HG02938 (cell line): ENCODE results near the gene CACNB4.

Source experiments
- ATAC-seq: cut with Tn5 transposase; IDR thresholded peaks from one replicate; pipeline ENCODE4 v1.9.1; 2021; ENCODE audit warnings: mild to moderate bottlenecking, moderate library complexity; ENCODE audit not compliant: unreplicated experiment

Gene CACNB4

DNA sequence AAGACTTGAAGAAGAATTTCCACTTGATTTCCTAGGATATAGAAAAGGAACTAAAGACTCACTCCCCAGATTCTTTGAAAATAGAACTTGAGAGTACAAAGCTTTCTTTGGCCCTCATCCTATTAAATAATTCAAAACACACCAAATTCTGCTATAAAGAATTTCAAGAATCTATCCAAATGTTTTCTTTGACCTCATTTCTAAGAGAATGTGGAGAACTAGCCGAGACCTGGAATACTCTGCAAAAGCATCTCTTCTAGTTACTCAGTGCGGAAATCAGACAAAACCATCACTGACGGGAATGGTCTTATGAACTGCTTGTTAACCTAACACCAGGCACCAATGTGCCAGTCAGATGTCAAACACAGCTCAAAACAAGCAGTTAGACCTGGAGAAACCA, 226.4 kb downstream of the CACNB4 start:
- ATAC-seq = no peak

GRCh38 chr2:151869291-151869690, 229.6 kb downstream of the CACNB4 start:
- ATAC-seq = no peak

GRCh38 chr2:151862700-151863099, 236.1 kb downstream of the CACNB4 start:
- ATAC-seq = peak; percentile 99

GRCh38 chr2:151861174-151861573, 237.7 kb downstream of the CACNB4 start:
- ATAC-seq = no peak

DNA sequence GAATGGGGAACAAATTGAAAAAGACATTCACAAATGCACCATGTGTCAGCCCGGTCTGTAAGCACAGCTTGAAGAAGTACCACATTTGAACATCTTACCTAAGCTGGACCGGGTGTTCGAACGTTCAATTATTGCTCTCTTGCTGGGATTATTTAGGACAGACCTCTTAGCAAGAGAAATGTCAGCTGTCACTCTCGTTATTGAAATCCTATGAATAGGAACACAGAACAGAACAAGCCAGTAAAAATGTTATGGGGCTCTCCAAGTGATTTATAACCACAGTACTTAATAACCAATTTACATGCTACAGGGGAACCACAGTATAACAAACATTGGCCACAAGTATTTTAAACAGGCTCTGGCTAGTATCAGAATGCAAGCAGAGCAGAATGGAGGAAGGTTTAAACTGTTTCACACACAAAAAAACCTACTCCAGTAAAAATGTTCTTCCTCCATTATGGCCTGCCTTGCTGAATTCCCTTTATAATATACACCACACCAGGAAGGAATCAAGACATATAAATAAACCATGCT, 238.2 kb downstream of the CACNB4 start:
- ATAC-seq = no peak

- ATAC-seq = no peak
Observed at GRCh38 chr2:151860210-151860609, 238.6 kb downstream of the CACNB4 start.

GRCh38 chr2:151857650-151858049, 241.2 kb downstream of the CACNB4 start:
- ATAC-seq = no peak

DNA sequence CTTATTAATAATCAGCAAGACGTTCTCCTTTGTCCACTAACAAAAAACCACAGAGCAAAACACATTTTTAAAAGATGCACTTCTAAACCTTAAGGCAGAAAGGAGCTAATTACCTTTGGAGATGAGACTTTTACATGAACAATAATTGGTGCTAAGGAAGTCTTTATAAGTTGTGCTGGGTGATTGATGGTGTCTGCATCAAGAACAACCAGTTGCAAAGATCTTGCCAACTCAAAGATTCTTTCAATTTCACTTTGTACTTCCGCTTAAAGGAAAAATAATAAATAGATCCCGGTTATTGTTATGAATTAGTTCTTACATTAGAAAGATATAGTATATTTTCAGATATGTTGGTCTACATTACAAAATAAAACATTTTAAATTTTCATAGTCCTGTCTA, 243.7 kb downstream of the CACNB4 start:
- no peak for ATAC-seq

GRCh38 chr2:151853070-151853758, 245.6 kb downstream of the CACNB4 start:
- ATAC-seq = no peak

DNA sequence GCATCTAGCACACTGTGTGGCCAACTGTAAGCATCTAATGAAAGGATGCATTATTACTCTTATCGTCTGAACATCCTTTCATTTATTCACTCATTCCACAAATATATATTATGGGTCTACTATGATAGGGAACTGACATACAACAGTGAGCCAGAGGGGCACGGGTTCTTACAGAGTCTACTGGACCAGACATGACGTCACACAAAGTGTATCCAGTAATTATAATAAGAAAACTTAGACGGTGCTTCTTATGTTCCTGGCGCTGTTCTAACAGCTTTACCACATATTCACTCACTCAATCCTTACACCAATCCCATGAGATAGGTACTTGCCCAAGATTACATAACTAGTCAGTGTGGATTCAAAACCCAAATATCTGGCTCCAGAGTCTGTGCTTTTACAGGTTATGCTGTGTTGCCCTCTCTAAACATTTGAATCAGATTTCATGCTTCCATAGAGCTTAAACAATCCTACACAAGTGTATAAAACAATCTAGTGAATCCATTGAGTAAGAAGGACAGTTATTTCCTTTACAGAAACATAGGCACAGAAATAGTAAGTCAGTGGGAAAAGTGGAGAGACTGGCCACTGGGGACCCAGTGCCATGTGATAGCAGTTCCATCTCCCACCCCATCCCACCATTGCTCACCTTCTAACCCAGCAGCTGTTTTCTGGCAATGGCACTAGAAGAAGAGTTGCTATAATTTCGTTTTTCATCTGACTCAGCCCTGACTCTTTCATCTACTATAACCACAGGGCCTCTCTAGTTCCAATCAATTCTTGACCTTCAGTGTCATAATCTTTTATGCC, 246.4 kb downstream of the CACNB4 start:
- no peak for ATAC-seq

GRCh38 chr2:151851761-151852160, 247.1 kb downstream of the CACNB4 start:
- no peak for ATAC-seq

- ATAC-seq = no peak
Observed at GRCh38 chr2:151849413-151850010, 249.3 kb downstream of the CACNB4 start.

DNA sequence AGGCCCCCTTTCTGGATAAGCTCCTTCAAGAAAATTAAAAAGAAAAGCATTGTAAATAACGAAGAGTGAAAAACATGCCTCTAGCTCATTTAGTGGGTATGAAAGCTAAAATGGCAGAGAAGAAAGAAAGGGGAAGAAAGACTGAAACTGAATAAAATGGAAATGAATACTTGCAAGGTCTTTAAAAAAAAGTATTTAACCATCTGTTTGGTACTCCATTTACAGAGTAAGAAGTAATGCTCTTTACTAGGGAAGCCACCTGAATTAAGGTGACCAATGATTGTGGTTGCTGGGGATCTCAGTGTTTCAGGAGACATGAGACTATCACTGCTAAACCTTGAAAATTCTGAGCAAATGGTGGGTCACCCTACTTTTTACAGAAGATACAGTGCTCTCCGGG, 253.0 kb downstream of the CACNB4 start:
- peak; percentile 68 for ATAC-seq

GRCh38 chr2:151845481-151845880, 253.4 kb downstream of the CACNB4 start:
- ATAC-seq = no peak

GRCh38 chr2:151844211-151844896, 254.5 kb downstream of the CACNB4 start:
- no peak for ATAC-seq

- ATAC-seq = no peak
Observed at GRCh38 chr2:151843691-151844061, 255.2 kb downstream of the CACNB4 start.

DNA sequence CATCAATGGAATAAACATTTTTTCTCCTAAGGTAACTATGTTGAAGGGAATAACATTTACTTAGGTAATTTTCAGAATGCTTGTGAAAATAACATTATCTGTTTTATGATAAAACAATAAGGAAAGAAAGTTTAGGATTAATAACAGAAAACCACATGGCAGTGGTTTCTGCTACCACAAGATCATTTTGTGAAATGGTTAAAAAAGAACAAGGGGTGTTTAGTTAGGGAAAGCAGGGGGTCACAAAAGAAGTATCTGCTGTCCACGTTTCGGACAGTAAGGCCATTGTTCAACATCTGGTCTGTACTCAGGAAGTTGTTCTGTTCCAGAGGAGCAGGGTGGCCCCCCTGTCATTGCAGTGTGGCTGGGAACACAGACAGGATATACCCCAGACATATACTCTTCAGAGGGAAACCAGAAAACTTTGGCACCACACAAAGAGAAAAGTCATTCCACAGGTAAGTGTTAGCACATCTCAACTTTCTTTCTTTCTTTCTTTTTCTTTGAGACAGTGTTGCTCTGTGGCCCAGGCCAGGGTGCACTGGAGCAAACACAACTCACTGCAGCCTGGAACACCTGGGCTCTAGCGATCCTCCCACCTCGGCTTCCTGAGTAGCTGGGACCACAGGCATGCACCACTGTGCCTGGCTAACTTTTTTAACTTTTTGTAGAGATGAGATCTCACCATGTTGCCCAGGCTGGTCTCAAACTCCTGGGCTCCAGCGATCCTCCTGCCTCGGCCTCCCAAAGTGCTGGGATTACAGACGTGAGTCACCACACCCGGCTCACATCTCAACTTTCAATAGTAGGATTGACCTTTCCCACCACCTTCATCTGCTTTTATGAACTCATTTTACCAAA, 255.8 kb downstream of the CACNB4 start:
- no peak for ATAC-seq

GRCh38 chr2:151841047-151841424, 257.8 kb downstream of the CACNB4 start:
- ATAC-seq = no peak

- ATAC-seq = peak; percentile 99
Observed at GRCh38 chr2:151840216-151841046, 258.4 kb downstream of the CACNB4 start.
